Nephron progenitor cell (in vitro differentiated cells): ENCODE data around the gene LCE3E.

Source experiments
- DNase-seq: peaks from one replicate; pipeline ENCODE4 v3.0.0; 2021
- H3K27ac Mint-ChIP-seq: 2 replicates; pipeline ENCODE4 v1.8.0; 2021; ENCODE audit warnings: mild to moderate bottlenecking, moderate library complexity, mixed read lengths
- H3K27me3 Mint-ChIP-seq: 2 replicates; pipeline ENCODE4 v1.8.0; 2021; ENCODE audit warnings: mild to moderate bottlenecking, low read depth, mixed read lengths; ENCODE audit not compliant: poor library complexity
- H3K36me3 Mint-ChIP-seq: 2 replicates; pipeline ENCODE4 v1.8.0; 2021; ENCODE audit warnings: low read depth, mixed read lengths
- H3K4me1 Mint-ChIP-seq: 2 replicates; pipeline ENCODE4 v1.8.0; 2021; ENCODE audit warnings: mixed read lengths
- H3K4me3 Mint-ChIP-seq: 2 replicates; pipeline ENCODE4 v1.8.0; 2021; ENCODE audit warnings: mild to moderate bottlenecking, moderate library complexity, mixed read lengths
- H3K9me3 Mint-ChIP-seq: 2 replicates; pipeline ENCODE4 v1.8.0; 2021; ENCODE audit warnings: mild to moderate bottlenecking, moderate library complexity, mixed read lengths
- CTCF ChIP-seq: fragments of 200-600 bp; sonication (generic); IDR thresholded peaks from 2 replicates; pipeline ENCODE4 v1.5.0; 2021; ENCODE audit warnings: antibody characterized with exemption

Gene LCE3E

GRCh38 chr1:152520561-152521090 lies 46.0 kb downstream of the LCE3E start:
- no peak overlapping the region for H3K4me3 Mint-ChIP-seq
- no peak overlapping the region for H3K27ac Mint-ChIP-seq
- TF ChIP-seq CTCF: no peak
- no peak for DNase-seq
- no peaks in the 10 kb centered on the region for H3K4me1 Mint-ChIP-seq
- peaks cover 22% of the 10 kb centered on the region for H3K9me3 Mint-ChIP-seq
- no peaks in the 10 kb centered on the region for H3K27me3 Mint-ChIP-seq
- H3K36me3 Mint-ChIP-seq: no peaks in the 10 kb centered on the region

- H3K36me3 Mint-ChIP-seq: no peaks in the 10 kb centered on the region
- H3K4me1 Mint-ChIP-seq: no peaks in the 10 kb centered on the region
- no peak for TF ChIP-seq CTCF
- H3K27me3 Mint-ChIP-seq: no peaks in the 10 kb centered on the region
- peaks cover 25% of the 10 kb centered on the region for H3K9me3 Mint-ChIP-seq
- H3K27ac Mint-ChIP-seq: no peak overlapping the region
- H3K4me3 Mint-ChIP-seq: no peak overlapping the region
- DNase-seq: no peak
These were observed 46.7 kb downstream of the LCE3E start for GRCh38 chr1:152519851-152520250.

- no peak for TF ChIP-seq CTCF
These were observed 49.3 kb downstream of the LCE3E start for GRCh38 chr1:152517237-152517811.

GRCh38 chr1:152516082-152516481 lies 50.5 kb downstream of the LCE3E start:
- Mint-ChIP-seq H3K9me3 (peaks cover 62% of the 10 kb centered on the region), H3K36me3 (no peaks in the 10 kb centered on the region), H3K27ac (no peak overlapping the region), H3K27me3 (peaks cover 7% of the 10 kb centered on the region), H3K4me1 (no peaks in the 10 kb centered on the region), H3K4me3 (no peak overlapping the region)
- no peak for DNase-seq
- no peak for TF ChIP-seq CTCF

More at GRCh38 chr1:152517237-152517811, 49.3 kb downstream of the LCE3E start:
- Mint-ChIP-seq H3K4me3 (no peak overlapping the region), H3K27ac (no peak overlapping the region), H3K36me3 (no peaks in the 10 kb centered on the region), H3K27me3 (peaks cover 3% of the 10 kb centered on the region), H3K9me3 (peaks cover 51% of the 10 kb centered on the region), H3K4me1 (no peaks in the 10 kb centered on the region)
- DNase-seq: no peak
